Measurements from ENCODE around the gene HOMER1. TPM values are rescaled to one million over a fixed set of nuclear protein-coding genes. Genes with fewer than 3 reads are reported as not detected.

Gene HOMER1
- total RNA-seq, 4 donors from 2014 or later, result 4.9 to 10.6 (median 8.2) TPM

- TF ChIP-seq CTCF (IDR thresholded peaks at IDR 0.05) (no peak), POLR2A (IDR thresholded peaks at IDR 0.05) (no peak)
- intact Hi-C loops (cut with DNase I), result no loop called here
- Histone ChIP-seq H3K27me3 (no peaks in the 10 kb centered on the region), H3K9me3 (no peaks in the 10 kb centered on the region), H3K27ac (no peak overlapping the region), H3K4me1 (no peaks in the 10 kb centered on the region), H3K4me3 (no peak overlapping the region), H3K36me3 (no peaks in the 10 kb centered on the region)
- DNase-seq, result no peak
- 86 to 90% methylated on average over 4 of the region's 4 CpGs for WGBS, 2 donors
These were observed 38.8 kb downstream of the HOMER1 start for GRCh38 chr5:79475152-79475466.

- intact Hi-C loops (cut with DNase I), result no loop called here
These were observed 39.4 kb downstream of the HOMER1 start for GRCh38 chr5:79474367-79475151.

GRCh38 chr5:79471556-79471955 is 42.4 kb downstream of the HOMER1 start:
- no peak overlapping the region for H3K27ac ChIP-seq
- no peak overlapping the region for H3K4me3 ChIP-seq
- WGBS, 2 donors, result 74 to 92% methylated on average over 1 of the region's 1 CpG
- intact Hi-C loops (cut with DNase I), result no loop called here
- no peaks in the 10 kb centered on the region for H3K36me3 ChIP-seq
- no peaks in the 10 kb centered on the region for H3K4me1 ChIP-seq
- H3K27me3 ChIP-seq, result no peaks in the 10 kb centered on the region
- no peaks in the 10 kb centered on the region for H3K9me3 ChIP-seq
- TF ChIP-seq CTCF (IDR thresholded peaks at IDR 0.05) (no peak), POLR2A (IDR thresholded peaks at IDR 0.05) (no peak)
- DNase-seq, result no peak

More at GRCh38 chr5:79474367-79475151, 39.4 kb downstream of the HOMER1 start:
- H3K9me3 ChIP-seq, result no peaks in the 10 kb centered on the region
- H3K27me3 ChIP-seq, result no peaks in the 10 kb centered on the region
- DNase-seq, result no peak
- H3K4me1 ChIP-seq, result no peaks in the 10 kb centered on the region
- no peak overlapping the region for H3K27ac ChIP-seq
- no peaks in the 10 kb centered on the region for H3K36me3 ChIP-seq
- no peak overlapping the region for H3K4me3 ChIP-seq
- no peak for TF ChIP-seq CTCF (IDR thresholded peaks at IDR 0.05)
- no peak for TF ChIP-seq POLR2A (IDR thresholded peaks at IDR 0.05)

GRCh38 chr5:79464695-79465332 is 49.1 kb downstream of the HOMER1 start:
- H3K27ac ChIP-seq, result no peak overlapping the region
- intact Hi-C loops (cut with DNase I), result loop anchor here (10.0 kb wide), 2 partner anchors 330 to 440 kb away; no protein-coding TSS in a partner anchor
- H3K27me3 ChIP-seq, result no peaks in the 10 kb centered on the region
- H3K36me3 ChIP-seq, result no peaks in the 10 kb centered on the region
- 60 to 64% methylated on average over 6 of the region's 6 CpGs for WGBS, 2 donors
- H3K9me3 ChIP-seq, result no peaks in the 10 kb centered on the region
- H3K4me3 ChIP-seq, result no peak overlapping the region
- H3K4me1 ChIP-seq, result peaks cover 0 to 4% (median 0%) of the 10 kb centered on the region in 3 donors
- TF ChIP-seq POLR2A (IDR thresholded peaks at IDR 0.05) (no peak), CTCF (IDR thresholded peaks at IDR 0.05) (peak; percentile 37 to 73 (median 60))
- no peak for DNase-seq

GRCh38 chr5:79464278-79464677 is 49.7 kb downstream of the HOMER1 start:
- no peak for DNase-seq
- no peaks in the 10 kb centered on the region for H3K27me3 ChIP-seq
- H3K4me3 ChIP-seq, result no peak overlapping the region
- no peak overlapping the region for H3K27ac ChIP-seq
- H3K4me1 ChIP-seq, result peaks cover 0 to 4% (median 0%) of the 10 kb centered on the region in 3 donors
- no peaks in the 10 kb centered on the region for H3K36me3 ChIP-seq
- WGBS, 2 donors, result 59 to 70% methylated on average over 3 of the region's 3 CpGs
- no peaks in the 10 kb centered on the region for H3K9me3 ChIP-seq
- intact Hi-C loops (cut with DNase I), result loop anchor here (10.0 kb wide), 2 partner anchors 329 to 439 kb away; no protein-coding TSS in a partner anchor
- no peak for TF ChIP-seq CTCF (IDR thresholded peaks at IDR 0.05)
- no peak for TF ChIP-seq POLR2A (IDR thresholded peaks at IDR 0.05)

All from esophagus squamous epithelium (tissue), 5 donors.